ENCODE data around the gene ADAP1. TPM values are rescaled to one million over a fixed set of nuclear protein-coding genes. Genes with fewer than 3 reads are reported as not detected.

The ADAP1 gene
- total RNA-seq, 1 experiment from 2014 or later = 173 TPM

DNA sequence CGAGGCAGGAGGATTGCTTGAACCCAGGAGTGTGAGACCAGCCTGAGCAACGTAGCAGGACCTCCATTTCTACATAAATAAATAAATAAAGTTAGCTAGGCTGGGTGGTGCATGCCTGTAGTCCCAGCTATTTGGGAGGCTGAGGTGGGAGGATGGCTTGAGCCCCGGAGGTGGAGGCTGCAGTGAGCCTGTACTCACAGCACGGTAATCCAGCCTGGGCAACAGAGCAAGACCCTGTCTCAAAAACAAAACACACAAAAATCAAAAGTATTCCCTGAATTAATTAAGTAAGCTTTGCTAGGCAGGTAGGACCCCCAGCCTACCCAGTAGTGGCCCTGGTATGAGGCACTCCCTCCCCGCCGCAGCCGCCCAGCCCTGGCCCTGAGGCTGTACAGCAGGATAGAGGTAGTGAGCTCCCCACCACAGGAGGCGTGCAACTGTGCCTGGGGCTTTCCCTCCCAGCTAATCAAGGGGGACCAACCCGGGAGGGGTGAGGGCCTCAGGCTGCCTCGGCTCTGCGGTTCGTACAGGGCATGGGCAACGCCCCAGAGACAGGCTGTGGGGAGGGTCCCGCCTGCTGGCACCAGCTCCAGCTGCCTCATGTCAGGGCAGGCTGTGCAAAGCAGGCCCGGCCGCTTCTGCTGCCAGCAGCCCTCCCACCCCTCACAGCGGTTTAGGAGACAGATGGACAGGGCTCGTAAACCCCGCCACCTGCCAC lies 27.5 kb upstream of the ADAP1 start:
- CTCF ChIA-PET = interaction anchor here (1.1 kb wide), 1 partner anchor 84 kb away, joined by 3 read pairs; no protein-coding TSS in a partner anchor
- no peak overlapping the region for H3K27ac Mint-ChIP-seq (ENCODE audit: unreplicated experiment)

DNA sequence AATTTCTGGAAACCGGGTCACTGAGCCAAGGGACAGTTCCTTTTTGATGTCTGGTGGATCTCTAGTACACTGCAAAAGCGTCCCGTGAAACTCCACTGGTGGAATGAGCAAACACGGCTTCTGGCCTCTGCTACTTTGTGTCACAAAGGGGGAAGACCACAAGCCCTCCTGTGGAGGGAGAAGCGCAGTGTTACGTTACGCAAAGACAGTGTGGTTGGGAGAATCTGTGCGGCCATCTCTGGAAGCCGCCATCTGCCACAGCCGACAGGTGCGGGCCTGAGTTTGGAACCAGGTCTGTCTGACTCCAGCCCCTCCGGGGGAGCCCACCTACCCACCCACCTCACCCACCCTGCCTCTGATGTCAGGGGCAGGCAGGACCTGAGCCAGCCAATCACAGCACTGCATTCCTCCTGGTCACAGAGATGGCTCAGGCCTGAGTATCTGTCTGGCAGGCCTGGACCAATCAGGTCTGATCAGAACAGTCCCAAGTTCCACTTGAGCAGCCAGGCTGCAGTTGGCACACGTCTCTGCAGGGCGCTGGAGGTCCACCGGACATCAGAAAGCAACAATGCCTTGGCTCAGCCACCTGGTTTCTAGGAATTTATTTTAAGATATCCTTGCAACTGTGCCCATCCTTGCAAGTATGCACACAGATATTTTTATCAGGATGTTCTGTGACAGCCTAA lies 25.5 kb upstream of the ADAP1 start:
- CTCF ChIA-PET = no interaction called here
- TF ChIP-seq, protein P1, sequence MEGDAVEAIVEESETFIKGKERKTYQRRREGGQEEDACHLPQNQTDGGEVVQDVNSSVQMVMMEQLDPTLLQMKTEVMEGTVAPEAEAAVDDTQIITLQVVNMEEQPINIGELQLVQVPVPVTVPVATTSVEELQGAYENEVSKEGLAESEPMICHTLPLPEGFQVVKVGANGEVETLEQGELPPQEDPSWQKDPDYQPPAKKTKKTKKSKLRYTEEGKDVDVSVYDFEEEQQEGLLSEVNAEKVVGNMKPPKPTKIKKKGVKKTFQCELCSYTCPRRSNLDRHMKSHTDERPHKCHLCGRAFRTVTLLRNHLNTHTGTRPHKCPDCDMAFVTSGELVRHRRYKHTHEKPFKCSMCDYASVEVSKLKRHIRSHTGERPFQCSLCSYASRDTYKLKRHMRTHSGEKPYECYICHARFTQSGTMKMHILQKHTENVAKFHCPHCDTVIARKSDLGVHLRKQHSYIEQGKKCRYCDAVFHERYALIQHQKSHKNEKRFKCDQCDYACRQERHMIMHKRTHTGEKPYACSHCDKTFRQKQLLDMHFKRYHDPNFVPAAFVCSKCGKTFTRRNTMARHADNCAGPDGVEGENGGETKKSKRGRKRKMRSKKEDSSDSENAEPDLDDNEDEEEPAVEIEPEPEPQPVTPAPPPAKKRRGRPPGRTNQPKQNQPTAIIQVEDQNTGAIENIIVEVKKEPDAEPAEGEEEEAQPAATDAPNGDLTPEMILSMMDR (IDR thresholded peaks at IDR 0.05; ENCODE audit: unreplicated experiment) = no peak
- intact Hi-C loops (cut with micrococcal nuclease; ENCODE audit: unreplicated experiment) = no loop called here
- DNase-seq = no peak
- no peak overlapping the region for H3K4me3 Mint-ChIP-seq (ENCODE audit: low read depth, unreplicated experiment)
- peaks cover 34% of the 10 kb centered on the region for H3K36me3 Mint-ChIP-seq (ENCODE audit: insufficient read depth, unreplicated experiment)
- BruUV-seq (replicated peaks) = no TSS peak
- H3K27me3 Mint-ChIP-seq (ENCODE audit: unreplicated experiment) = no peaks in the 10 kb centered on the region
- H3K4me1 Mint-ChIP-seq (ENCODE audit: low read depth, unreplicated experiment) = peaks cover 26% of the 10 kb centered on the region
- H3K27ac Mint-ChIP-seq (ENCODE audit: unreplicated experiment) = no peak overlapping the region
- H3K9me3 Mint-ChIP-seq (ENCODE audit: low read depth, unreplicated experiment) = no peaks in the 10 kb centered on the region

More for the DNA sequence above, 27.5 kb upstream of the ADAP1 start:
- intact Hi-C loops (cut with micrococcal nuclease; ENCODE audit: unreplicated experiment) = no loop called here
- no peak overlapping the region for H3K4me3 Mint-ChIP-seq (ENCODE audit: low read depth, unreplicated experiment)
- no peak for DNase-seq
- BruUV-seq (replicated peaks) = no TSS peak
- H3K4me1 Mint-ChIP-seq (ENCODE audit: low read depth, unreplicated experiment) = peaks cover 31% of the 10 kb centered on the region
- peaks cover 26% of the 10 kb centered on the region for H3K36me3 Mint-ChIP-seq (ENCODE audit: insufficient read depth, unreplicated experiment)
- H3K9me3 Mint-ChIP-seq (ENCODE audit: low read depth, unreplicated experiment) = no peaks in the 10 kb centered on the region
- TF ChIP-seq, protein P1 (IDR thresholded peaks at IDR 0.05; ENCODE audit: unreplicated experiment) = no peak
- no peaks in the 10 kb centered on the region for H3K27me3 Mint-ChIP-seq (ENCODE audit: unreplicated experiment)

- Mint-ChIP-seq H3K4me3 (ENCODE audit: low read depth, unreplicated experiment) (no peak overlapping the region), H3K9me3 (ENCODE audit: low read depth, unreplicated experiment) (no peaks in the 10 kb centered on the region), H3K27ac (ENCODE audit: unreplicated experiment) (no peak overlapping the region), H3K4me1 (ENCODE audit: low read depth, unreplicated experiment) (peaks cover 26% of the 10 kb centered on the region), H3K36me3 (ENCODE audit: insufficient read depth, unreplicated experiment) (peaks cover 41% of the 10 kb centered on the region), H3K27me3 (ENCODE audit: unreplicated experiment) (no peaks in the 10 kb centered on the region)
- intact Hi-C loops (cut with micrococcal nuclease; ENCODE audit: unreplicated experiment) = no loop called here
- TF ChIP-seq, protein P1 (IDR thresholded peaks at IDR 0.05; ENCODE audit: unreplicated experiment) = no peak
- CTCF ChIA-PET = interaction anchor here (2.5 kb wide), 1 partner anchor 14 kb away, joined by 21 read pairs; no protein-coding TSS in a partner anchor
- DNase-seq = no peak
- no TSS peak for BruUV-seq (replicated peaks)
Observed at GRCh38 chr7:979151-979550, 24.7 kb upstream of the ADAP1 start.

GRCh38 chr7:978416-979091 lies 24.1 kb upstream of the ADAP1 start:
- CTCF ChIA-PET = interaction anchor here (1.0 to 2.5 kb wide), 7 partner anchors 10 to 198 kb away, joined by 4 to 21 read pairs (median 7); no protein-coding TSS in a partner anchor
- peak overlapping the region; percentile 80 for H3K27ac Mint-ChIP-seq (ENCODE audit: unreplicated experiment)
- BruUV-seq (replicated peaks) = no TSS peak
- H3K4me3 Mint-ChIP-seq (ENCODE audit: low read depth, unreplicated experiment) = peak overlapping the region; percentile 93
- H3K9me3 Mint-ChIP-seq (ENCODE audit: low read depth, unreplicated experiment) = no peaks in the 10 kb centered on the region
- DNase-seq = no peak
- H3K4me1 Mint-ChIP-seq (ENCODE audit: low read depth, unreplicated experiment) = peaks cover 26% of the 10 kb centered on the region
- H3K27me3 Mint-ChIP-seq (ENCODE audit: unreplicated experiment) = no peaks in the 10 kb centered on the region
- intact Hi-C loops (cut with micrococcal nuclease; ENCODE audit: unreplicated experiment) = no loop called here
- TF ChIP-seq, protein P1 (IDR thresholded peaks at IDR 0.05; ENCODE audit: unreplicated experiment) = no peak
- peaks cover 46% of the 10 kb centered on the region for H3K36me3 Mint-ChIP-seq (ENCODE audit: insufficient read depth, unreplicated experiment)

Measured in Calu3 (cell line).